Vagina (tissue), 2 donors: ENCODE measurements around the gene LMNTD2.

Experiments
- POLR2A ChIP-seq, 2 donors: fragments of 450-650 bp; IDR thresholded peaks; one replicate each; pipeline ENCODE4 v1.6.1; 2017; ENCODE audit warnings: antibody characterized with exemption in 2 of 2, mild to moderate bottlenecking in 2 of 2, moderate library complexity in 2 of 2
- TF ChIP-seq, protein P1 (sequence below), 3 experiments: fragments of 450-650 bp in 2 of 3; fragments of 200-600 bp in 1 of 3; sonication (generic) in 1 of 3; IDR thresholded peaks; one replicate each; pipeline ENCODE4 v1.5.1; 2017 to 2019; ENCODE audit warnings: antibody characterized with exemption in 3 of 3, mild to moderate bottlenecking in 2 of 3, moderate library complexity in 2 of 3

DNA sequence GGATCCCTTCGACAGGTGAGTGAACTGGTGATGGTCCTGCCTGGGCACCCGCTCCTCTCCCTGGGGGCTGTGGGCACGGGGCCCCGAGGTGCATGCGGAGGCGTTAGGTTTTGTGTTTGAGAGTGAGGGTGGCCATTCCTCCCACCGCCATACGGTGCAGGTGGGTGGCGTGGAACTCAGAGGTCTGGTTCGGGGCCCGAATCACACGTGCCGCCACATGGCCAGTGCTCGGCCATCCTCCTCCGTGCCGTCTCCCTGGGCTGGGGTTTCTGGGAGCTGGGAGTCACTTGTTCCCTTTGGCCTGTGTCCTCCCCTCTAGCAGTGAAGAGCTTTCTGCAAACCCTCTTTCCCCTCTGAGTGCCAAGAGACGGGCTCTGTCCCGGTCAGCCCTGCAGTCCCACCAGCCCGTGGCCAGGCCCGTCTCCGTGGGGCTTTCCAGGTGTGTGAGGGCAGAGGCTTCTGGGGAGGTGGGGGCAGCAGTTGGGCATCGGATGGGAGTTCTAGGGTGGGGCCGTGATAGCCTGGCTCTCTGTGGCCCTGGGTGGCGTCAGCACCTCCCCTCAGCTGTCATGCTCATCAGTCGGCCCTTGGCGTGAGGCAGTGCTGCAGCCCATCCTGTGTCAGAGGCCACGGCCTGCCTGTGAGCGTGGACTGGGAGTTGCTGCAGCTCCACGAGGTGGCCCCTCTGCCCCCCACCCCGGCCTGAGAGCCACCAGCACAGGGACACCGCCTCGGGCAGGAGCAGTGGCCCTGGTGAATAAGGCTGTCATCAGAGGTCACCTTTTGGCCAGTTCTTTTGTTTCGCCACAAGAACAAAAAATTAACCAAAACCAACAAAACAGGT, 45.0 kb upstream of the LMNTD2 start:
- TF ChIP-seq, protein P1, sequence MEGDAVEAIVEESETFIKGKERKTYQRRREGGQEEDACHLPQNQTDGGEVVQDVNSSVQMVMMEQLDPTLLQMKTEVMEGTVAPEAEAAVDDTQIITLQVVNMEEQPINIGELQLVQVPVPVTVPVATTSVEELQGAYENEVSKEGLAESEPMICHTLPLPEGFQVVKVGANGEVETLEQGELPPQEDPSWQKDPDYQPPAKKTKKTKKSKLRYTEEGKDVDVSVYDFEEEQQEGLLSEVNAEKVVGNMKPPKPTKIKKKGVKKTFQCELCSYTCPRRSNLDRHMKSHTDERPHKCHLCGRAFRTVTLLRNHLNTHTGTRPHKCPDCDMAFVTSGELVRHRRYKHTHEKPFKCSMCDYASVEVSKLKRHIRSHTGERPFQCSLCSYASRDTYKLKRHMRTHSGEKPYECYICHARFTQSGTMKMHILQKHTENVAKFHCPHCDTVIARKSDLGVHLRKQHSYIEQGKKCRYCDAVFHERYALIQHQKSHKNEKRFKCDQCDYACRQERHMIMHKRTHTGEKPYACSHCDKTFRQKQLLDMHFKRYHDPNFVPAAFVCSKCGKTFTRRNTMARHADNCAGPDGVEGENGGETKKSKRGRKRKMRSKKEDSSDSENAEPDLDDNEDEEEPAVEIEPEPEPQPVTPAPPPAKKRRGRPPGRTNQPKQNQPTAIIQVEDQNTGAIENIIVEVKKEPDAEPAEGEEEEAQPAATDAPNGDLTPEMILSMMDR (IDR thresholded peaks at IDR 0.05) = no peak
- TF ChIP-seq POLR2A (IDR thresholded peaks at IDR 0.05) = no peak
